K562 (cell line): ENCODE data around the gene CSF3. TPM values are rescaled to one million over a fixed set of nuclear protein-coding genes. Genes with fewer than 3 reads are reported as not detected.

ENCODE experiments used
- ATAC-seq: fragments of 200-7000 bp; cut with Tn5 transposase; 3 replicates; pipeline ENCODE4 v1.9.1; 2020; ENCODE audit warnings: moderate library complexity
- Bru-seq: library from RNA; stranded (reverse); fragments of 400-500 nt; gene quantifications from one replicate; lab custom pipeline; 2021; lab: Mats Ljungman, UMichigan
- BruChase-seq, 2 experiments: library from RNA; stranded (reverse); fragments of 400-500 nt; gene quantifications; one replicate each; lab custom pipeline; 2021; lab: Mats Ljungman, UMichigan
- BruUV-seq: library from RNA; stranded (reverse); fragments of 400-500 nt; replicated peaks from 2 replicates; lab custom pipeline; 2021; lab: Mats Ljungman, UMichigan
- CTCF ChIA-PET: fragments of 300-600 bp; formaldehyde crosslinking; extraction: SDS; loops from one replicate; lab custom pipeline; 2021; ENCODE audit warnings: low intra/inter-chr PET ratio; lab: Yijun Ruan, JAX
- POLR2A ChIA-PET: fragments of 300-600, 350-650 bp; sonication (Branson Sonifier 250); formaldehyde crosslinking; extraction: SDS; loops from one replicate; lab custom pipeline; 2021; ENCODE audit warnings: antibody characterized with exemption, inconsistent platforms; lab: Yijun Ruan, JAX
- DNase-seq, 4 experiments: peaks; one replicate each; pipeline versions ENCODE4 v3.0.0 to v3.0.0-alpha.2; 2011 to 2018; ENCODE audit warnings: low spot score in 3 of 4, mixed read lengths in 3 of 4; ENCODE audit errors: extremely low read depth in 1 of 4
- FAIRE-seq: peaks from 2 replicates; lab custom pipeline; 2011; peaks lifted over from hg19 to GRCh38; lab: Jason Lieb, UNC
- H2AFZ ChIP-seq: 2 replicates; pipeline ENCODE4 v1.6.0; 2011; ENCODE audit warnings: low read depth, low read length, control low read depth, inconsistent platforms
- H3K27ac ChIP-seq: fragments of 200-600 bp; 3 replicates; pipeline ENCODE4 v1.8.0; 2011; ENCODE audit warnings: low read depth, mild to moderate bottlenecking, control low read depth, inconsistent platforms, low read length, moderate library complexity, mixed read lengths; ENCODE audit errors: extremely low read depth
- H3K27me3 ChIP-seq, 2 experiments: fragments of 300-600 bp in 1 of 2; 2 replicates in 1 of 2; 3 replicates in 1 of 2; pipeline versions ENCODE4 v1.6.0 to v1.8.0; 2011; ENCODE audit warnings: inconsistent platforms in 2 of 2, low read length in 2 of 2, mild to moderate bottlenecking in 1 of 2, mixed read lengths in 1 of 2, moderate library complexity in 1 of 2; ENCODE audit not compliant: control insufficient read depth in 2 of 2, insufficient read depth in 2 of 2
- H3K36me3 ChIP-seq: fragments of 300-600 bp; 3 replicates; pipeline ENCODE4 v1.8.0; 2011; ENCODE audit warnings: mild to moderate bottlenecking, low read length, inconsistent platforms; ENCODE audit not compliant: control insufficient read depth, insufficient read depth
- H3K4me1 ChIP-seq, 2 experiments: fragments of 200-600 bp in 1 of 2; replicated peaks in 1 of 2; 2 replicates in 1 of 2; 3 replicates in 1 of 2; pipeline versions ENCODE4 v1.5.1 to v1.8.0; 2011; ENCODE audit warnings: inconsistent platforms in 2 of 2, low read length in 2 of 2, mild to moderate bottlenecking in 1 of 2, mixed read lengths in 1 of 2, moderate library complexity in 1 of 2; ENCODE audit not compliant: control insufficient read depth in 2 of 2, insufficient read depth in 2 of 2
- H3K4me2 ChIP-seq: 2 replicates; pipeline ENCODE4 v1.6.1; 2011; ENCODE audit warnings: low read length, control low read depth, inconsistent platforms, mixed read lengths; ENCODE audit not compliant: insufficient read depth
- H3K4me3 ChIP-seq: fragments of 200-600 bp; sonication (generic), shearing (Covaris generic); 2 replicates; pipeline ENCODE4 v1.5.1; 2016; ENCODE audit warnings: control low read depth, inconsistent platforms
- H3K79me2 ChIP-seq: fragments of 200-600 bp; 3 replicates; pipeline ENCODE4 v1.8.0; 2011; ENCODE audit warnings: low read length, inconsistent platforms; ENCODE audit not compliant: control insufficient read depth, insufficient read depth
- H3K9ac ChIP-seq, 2 experiments: 2 replicates each; pipeline versions ENCODE4 v1.6.0 to v1.6.1; 2011; ENCODE audit warnings: low read depth in 2 of 2, low read length in 2 of 2, control low read depth in 1 of 2, inconsistent platforms in 1 of 2, mild to moderate bottlenecking in 1 of 2, mixed read lengths in 1 of 2; ENCODE audit not compliant: insufficient read depth in 1 of 2
- H3K9me1 ChIP-seq: one replicate; pipeline ENCODE4 v1.6.0; 2011; ENCODE audit warnings: inconsistent platforms, mild to moderate bottlenecking, low read length, moderate library complexity; ENCODE audit not compliant: control insufficient read depth, insufficient read depth
- H3K9me3 ChIP-seq: replicated peaks from 2 replicates; pipeline ENCODE4 v1.5.1; 2011; ENCODE audit warnings: low read depth, low read length, inconsistent platforms; ENCODE audit not compliant: control insufficient read depth, insufficient read depth
- H4K20me1 ChIP-seq: replicated peaks from 2 replicates; pipeline ENCODE4 v1.6.1; 2011; ENCODE audit warnings: low read length, inconsistent platforms, mixed read lengths; ENCODE audit not compliant: control insufficient read depth, insufficient read depth
- FOXA1 ChIP-seq: fragments of 450-650 bp; IDR thresholded peaks from 2 replicates; pipeline ENCODE4 v1.6.1; 2016; ENCODE audit warnings: mild to moderate bottlenecking, borderline replicate concordance
- WGBS: fragments of 100-300 bp; shearing (Covaris generic); methylation state at CpG from one replicate; pipeline ENCODE4 v1.1.6; 2016; ENCODE audit warnings: low coverage, mixed read lengths; ENCODE audit not compliant: insufficient coverage; ENCODE audit errors: missing lambda C conversion rate; 5-methylcytosine and 5-hydroxymethylcytosine counted together
- in situ Hi-C: fragments of 300-500 bp; cut with MboI; formaldehyde crosslinking; loops from 4 replicates; pipeline ENCODE4 v1.15.0; 2018; ENCODE audit warnings: inconsistent platforms, mixed read lengths
- intact Hi-C: fragments of 100-400 bp; cut with micrococcal nuclease; formaldehyde crosslinking; loops from 2 replicates; pipeline ENCODE4 v1.14.2; 2022
- long read RNA-seq, 3 experiments: library from polyadenylated mRNA in 2 of 3; library from RNA in 1 of 3; unstranded in 2 of 3; stranded (forward) in 1 of 3; transcript quantifications; one replicate each; pipeline ENCODE4 v2.0.0, GENCODE V29; 2019 to 2022
- polyA minus RNA-seq, 3 experiments: library from RNA; depleted of rRNA, polyadenylated mRNA; stranded (reverse); fragments of >200 nt; gene quantifications; 2 replicates each; pipeline ENCODE4 v1.2.3, GENCODE V29; 2011
- polyA plus RNA-seq, 8 experiments: library from polyadenylated mRNA; depleted of rRNA in 4 of 8; stranded (reverse) in 5 of 8; unstranded in 3 of 8; fragments of >200 nt; fragmentation: Nextera tagmentation in 2 of 8; fragmentation: Illumina TruSeq in 1 of 8; extraction: Ambion mirVana in 2 of 8; extraction: Trizol in 1 of 8; gene quantifications; 2 replicates each; pipeline versions ENCODE4 v1.2.1 to v1.2.3, GENCODE V29; 2011 to 2014; ENCODE audit warnings: inconsistent platforms in 1 of 8, missing spikeins in 1 of 8
- total RNA-seq, 7 experiments: library from RNA; depleted of rRNA in 6 of 7; stranded (reverse); fragments of >200 nt in 6 of 7; fragmentation: Illumina TruSeq in 2 of 7; extraction: Trizol in 2 of 7; gene quantifications; 2 replicates each; pipeline versions ENCODE4 v1.2.1 to v1.2.3, GENCODE V29; 2011 to 2021; ENCODE audit warnings: low replicate concordance in 1 of 7
- TF ChIP-seq, protein P1 (sequence below): fragments of 450-650 bp; conservative IDR thresholded peaks from 2 replicates; pipeline ENCODE4 v1.6.1; 2016; ENCODE audit warnings: missing genetic modification characterization, low read depth, mild to moderate bottlenecking, control low read depth, missing compliant biosample characterization

Gene CSF3, protein sequence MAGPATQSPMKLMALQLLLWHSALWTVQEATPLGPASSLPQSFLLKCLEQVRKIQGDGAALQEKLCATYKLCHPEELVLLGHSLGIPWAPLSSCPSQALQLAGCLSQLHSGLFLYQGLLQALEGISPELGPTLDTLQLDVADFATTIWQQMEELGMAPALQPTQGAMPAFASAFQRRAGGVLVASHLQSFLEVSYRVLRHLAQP
- total RNA-seq (2011; cell fraction: chromatin; rRNA removed; ENCODE audit: low replicate concordance) = 0.23 TPM in 1 of 2 replicates, not detected in the other
- not detected in 2 replicates for total RNA-seq (2011; cell fraction: nucleolus; rRNA removed)
- not detected in 2 replicates for total RNA-seq (2011; cell fraction: nucleoplasm; rRNA removed)
- total RNA-seq (2014; rRNA removed) (not detected in 2 replicates), total RNA-seq (2014; rRNA removed; fragmentation: Illumina TruSeq; extraction: Trizol) (not detected in 2 replicates), total RNA-seq (2015; rRNA removed; fragmentation: Illumina TruSeq; extraction: Trizol) (not detected in 2 replicates), total RNA-seq (2021) (not detected in 2 replicates), polyA plus RNA-seq (2011; rRNA removed) (not detected in 2 replicates), polyA plus RNA-seq (2014; fragmentation: Illumina TruSeq; extraction: Trizol) (not detected in 2 replicates), polyA plus RNA-seq (2014; fragmentation: Nextera tagmentation; extraction: Ambion mirVana) (not detected), polyA plus RNA-seq (2014; rRNA removed) (0.19 TPM in 1 of 2 replicates, not detected in the other), polyA minus RNA-seq (2011; rRNA and poly(A)+ RNA removed) (not detected in 2 replicates), Bru-seq, nascent RNA (not detected), BruChase-seq, experiment 1, labeled RNA remaining after a 2-hour chase (not detected), BruChase-seq, experiment 2, labeled RNA remaining after a 6-hour chase (not detected)
- polyA plus RNA-seq (2011; cell fraction: cytosol; rRNA removed) = not detected in 2 replicates
- polyA plus RNA-seq (2011; cell fraction: nucleus; rRNA removed) = not detected in 2 replicates
- not detected in 2 replicates for polyA plus RNA-seq (2012)
- polyA minus RNA-seq (2011; cell fraction: cytosol; rRNA and poly(A)+ RNA removed) = not detected in 2 replicates
- not detected in 2 replicates for polyA minus RNA-seq (2011; cell fraction: nucleus; rRNA and poly(A)+ RNA removed)
- long read RNA-seq, experiment 1 = 0 reads
- long read RNA-seq, experiment 2 = 0 reads
- long read RNA-seq, experiment 3 = 0 reads

DNA sequence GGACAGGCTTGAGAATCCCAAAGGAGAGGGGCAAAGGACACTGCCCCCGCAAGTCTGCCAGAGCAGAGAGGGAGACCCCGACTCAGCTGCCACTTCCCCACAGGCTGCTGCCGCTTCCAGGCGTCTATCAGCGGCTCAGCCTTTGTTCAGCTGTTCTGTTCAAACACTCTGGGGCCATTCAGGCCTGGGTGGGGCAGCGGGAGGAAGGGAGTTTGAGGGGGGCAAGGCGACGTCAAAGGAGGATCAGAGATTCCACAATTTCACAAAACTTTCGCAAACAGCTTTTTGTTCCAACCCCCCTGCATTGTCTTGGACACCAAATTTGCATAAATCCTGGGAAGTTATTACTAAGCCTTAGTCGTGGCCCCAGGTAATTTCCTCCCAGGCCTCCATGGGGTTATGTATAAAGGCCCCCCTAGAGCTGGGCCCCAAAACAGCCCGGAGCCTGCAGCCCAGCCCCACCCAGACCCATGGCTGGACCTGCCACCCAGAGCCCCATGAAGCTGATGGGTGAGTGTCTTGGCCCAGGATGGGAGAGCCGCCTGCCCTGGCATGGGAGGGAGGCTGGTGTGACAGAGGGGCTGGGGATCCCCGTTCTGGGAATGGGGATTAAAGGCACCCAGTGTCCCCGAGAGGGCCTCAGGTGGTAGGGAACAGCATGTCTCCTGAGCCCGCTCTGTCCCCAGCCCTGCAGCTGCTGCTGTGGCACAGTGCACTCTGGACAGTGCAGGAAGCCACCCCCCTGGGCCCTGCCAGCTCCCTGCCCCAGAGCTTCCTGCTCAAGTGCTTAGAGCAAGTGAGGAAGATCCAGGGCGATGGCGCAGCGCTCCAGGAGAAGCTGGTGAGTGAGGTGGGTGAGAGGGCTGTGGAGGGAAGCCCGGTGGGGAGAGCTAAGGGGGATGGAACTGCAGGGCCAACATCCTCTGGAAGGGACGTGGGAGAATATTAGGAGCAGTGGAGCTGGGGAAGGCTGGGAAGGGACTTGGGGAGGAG lies at the start of gene CSF3:
TSS of gene CSF3 (plus strand) at position 436 of the 993 bp plus-strand sequence. CDS start at position 471, 35 bp downstream.
- FAIRE-seq = no peak
- Histone ChIP-seq H3K4me2 (no peak within 1 kb of the TSS), H3K4me1 (peaks cover 5 to 64% of the 10 kb centered on the region in 2 experiments; a peak in 3 of 5 replicates), H3K27me3 (no peaks in the 10 kb centered on the region), H4K20me1 (no peaks in the 10 kb centered on the region), H3K36me3 (peaks cover 19% of the 10 kb centered on the region; the same call in 1 of the 3 replicates), H3K9me1 (no peaks in the 10 kb centered on the region), H3K9ac (peak within 1 kb of the TSS in 1 of 2 experiments; percentile 77; a peak in 2 of 4 replicates), H3K79me2 (no peaks in the 10 kb centered on the region), H3K9me3 (no peaks in the 10 kb centered on the region), H3K4me3 (no peak within 1 kb of the TSS), H3K27ac (no peak within 1 kb of the TSS), H2AFZ (peak within 1 kb of the TSS; percentile 68)
- intact Hi-C loops = loop anchor here (10.0 kb wide), 2 partner anchors 150 to 340 kb away; no protein-coding TSS in a partner anchor
- ChIA-PET POLR2A (interaction anchor here (0.5 to 1.2 kb wide), 6 partner anchors 16 to 196 kb away, joined by 3 to 6 read pairs (median 4); partner anchors contain the start of gene NR1D1), CTCF (interaction anchor here (2.9 kb wide), 1 partner anchor 97 kb away, joined by 15 read pairs; no protein-coding TSS in a partner anchor)
- in situ Hi-C loops = loop anchor here (10.0 to 25.0 kb wide), 2 partner anchors 272 to 340 kb away; partner anchors contain the start of gene CDC6
- no peak for DNase-seq
- TF ChIP-seq, protein P1, sequence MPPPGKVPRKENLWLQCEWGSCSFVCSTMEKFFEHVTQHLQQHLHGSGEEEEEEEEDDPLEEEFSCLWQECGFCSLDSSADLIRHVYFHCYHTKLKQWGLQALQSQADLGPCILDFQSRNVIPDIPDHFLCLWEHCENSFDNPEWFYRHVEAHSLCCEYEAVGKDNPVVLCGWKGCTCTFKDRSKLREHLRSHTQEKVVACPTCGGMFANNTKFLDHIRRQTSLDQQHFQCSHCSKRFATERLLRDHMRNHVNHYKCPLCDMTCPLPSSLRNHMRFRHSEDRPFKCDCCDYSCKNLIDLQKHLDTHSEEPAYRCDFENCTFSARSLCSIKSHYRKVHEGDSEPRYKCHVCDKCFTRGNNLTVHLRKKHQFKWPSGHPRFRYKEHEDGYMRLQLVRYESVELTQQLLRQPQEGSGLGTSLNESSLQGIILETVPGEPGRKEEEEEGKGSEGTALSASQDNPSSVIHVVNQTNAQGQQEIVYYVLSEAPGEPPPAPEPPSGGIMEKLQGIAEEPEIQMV = no peak
- TF ChIP-seq FOXA1 = peak; percentile 43; the same call in 1 of the 2 replicates
- 55% methylated on average over 18 of the region's 20 CpGs for WGBS
- BruUV-seq = no TSS peak
- no peak for ATAC-seq
